ENCODE data around the gene LRRC59.
A peak's percentile ranks its signal among the peaks of the same experiment; 100 is the strongest.

Gene LRRC59

GRCh38 chr17:50380369-50381259, 16.7 kb downstream of the LRRC59 start:
- no peaks in the 10 kb centered on the region for H3K4me1 Mint-ChIP-seq (ENCODE audit: low read depth)
- H3K36me3 Mint-ChIP-seq (ENCODE audit: low read depth), result peaks cover 76% of the 10 kb centered on the region
- no peaks in the 10 kb centered on the region for H3K27me3 Mint-ChIP-seq
- no peak overlapping the region for H3K27ac Mint-ChIP-seq
- no peaks in the 10 kb centered on the region for H3K9me3 Mint-ChIP-seq
- no peak overlapping the region for H3K4me3 Mint-ChIP-seq

- Mint-ChIP-seq H3K27ac (peak overlapping the region; percentile 11), H3K27me3 (no peaks in the 10 kb centered on the region), H3K9me3 (no peaks in the 10 kb centered on the region), H3K36me3 (ENCODE audit: low read depth) (peaks cover 73% of the 10 kb centered on the region), H3K4me3 (no peak overlapping the region), H3K4me1 (ENCODE audit: low read depth) (no peaks in the 10 kb centered on the region)
These were observed 17.8 kb downstream of the LRRC59 start for GRCh38 chr17:50379351-50380132.

GRCh38 chr17:50375858-50376538, 21.3 kb downstream of the LRRC59 start:
- H3K4me3 Mint-ChIP-seq, result no peak overlapping the region
- peaks cover 28% of the 10 kb centered on the region for H3K4me1 Mint-ChIP-seq (ENCODE audit: low read depth)
- H3K36me3 Mint-ChIP-seq (ENCODE audit: low read depth), result peaks cover 67% of the 10 kb centered on the region
- H3K27ac Mint-ChIP-seq, result no peak overlapping the region
- no peaks in the 10 kb centered on the region for H3K27me3 Mint-ChIP-seq
- no peaks in the 10 kb centered on the region for H3K9me3 Mint-ChIP-seq

- no peaks in the 10 kb centered on the region for H3K9me3 Mint-ChIP-seq
- H3K36me3 Mint-ChIP-seq (ENCODE audit: low read depth), result peaks cover 63% of the 10 kb centered on the region
- peaks cover 32% of the 10 kb centered on the region for H3K4me1 Mint-ChIP-seq (ENCODE audit: low read depth)
- peak overlapping the region; percentile 99 for H3K4me3 Mint-ChIP-seq
- peak overlapping the region; percentile 100 for H3K27ac Mint-ChIP-seq
- no peaks in the 10 kb centered on the region for H3K27me3 Mint-ChIP-seq
These were observed 23.6 kb downstream of the LRRC59 start for GRCh38 chr17:50373705-50374104.

DNA sequence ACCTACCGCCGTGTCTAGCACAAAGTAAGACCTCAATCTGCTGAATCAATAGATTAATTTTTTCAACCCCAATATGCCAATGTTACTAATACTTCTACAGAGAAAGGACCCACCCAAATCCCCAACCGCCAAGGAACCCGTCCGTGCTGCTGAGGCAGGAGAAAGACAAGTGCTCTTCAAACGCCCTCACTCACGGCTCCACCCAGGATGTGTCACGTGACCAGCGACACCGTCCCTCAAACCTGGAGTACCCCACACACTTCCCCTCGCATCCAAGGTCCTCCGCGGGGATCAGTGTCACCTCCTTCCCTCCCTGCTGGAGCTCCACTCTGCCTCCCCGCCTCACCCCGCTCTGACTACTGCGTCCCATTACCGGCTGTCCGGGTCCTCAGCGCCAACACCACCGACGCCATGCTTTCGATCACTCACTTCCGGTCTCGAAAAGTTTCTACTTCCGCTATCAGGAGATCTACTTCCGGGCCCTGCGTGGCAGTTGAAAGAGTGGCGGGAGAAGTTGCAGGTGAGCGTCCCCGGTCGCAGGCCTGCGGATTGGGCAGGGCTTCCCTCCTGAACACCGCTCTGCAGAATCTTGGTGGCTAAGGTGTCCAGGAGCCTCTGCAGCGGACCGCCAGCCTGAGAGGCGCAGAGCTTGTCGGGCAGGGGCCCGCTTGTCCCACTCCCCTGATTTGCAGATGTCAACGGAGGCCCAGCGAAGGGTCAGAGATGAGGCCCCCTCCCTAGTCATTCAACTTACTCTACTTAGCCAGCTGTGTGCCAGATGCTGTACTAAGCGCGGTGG, 24.4 kb downstream of the LRRC59 start, which contains the start of the genes EME1 and MRPL27:
TSS of gene EME1 (plus strand) at position 472 of the 799 bp plus-strand sequence. CDS start 1,980 bp downstream, outside the sequence.
TSS of gene MRPL27 (minus strand) at position 427 of the 799 bp plus-strand sequence. CDS start at position 413, 14 bp downstream.
- Mint-ChIP-seq H3K27ac (peak within 1 kb of the TSS; percentile 100), H3K4me3 (peak within 1 kb of the TSS; percentile 99), H3K9me3 (no peaks in the 10 kb centered on the region), H3K4me1 (ENCODE audit: low read depth) (peaks cover 32% of the 10 kb centered on the region), H3K27me3 (no peaks in the 10 kb centered on the region), H3K36me3 (ENCODE audit: low read depth) (peaks cover 65% of the 10 kb centered on the region)

DNA sequence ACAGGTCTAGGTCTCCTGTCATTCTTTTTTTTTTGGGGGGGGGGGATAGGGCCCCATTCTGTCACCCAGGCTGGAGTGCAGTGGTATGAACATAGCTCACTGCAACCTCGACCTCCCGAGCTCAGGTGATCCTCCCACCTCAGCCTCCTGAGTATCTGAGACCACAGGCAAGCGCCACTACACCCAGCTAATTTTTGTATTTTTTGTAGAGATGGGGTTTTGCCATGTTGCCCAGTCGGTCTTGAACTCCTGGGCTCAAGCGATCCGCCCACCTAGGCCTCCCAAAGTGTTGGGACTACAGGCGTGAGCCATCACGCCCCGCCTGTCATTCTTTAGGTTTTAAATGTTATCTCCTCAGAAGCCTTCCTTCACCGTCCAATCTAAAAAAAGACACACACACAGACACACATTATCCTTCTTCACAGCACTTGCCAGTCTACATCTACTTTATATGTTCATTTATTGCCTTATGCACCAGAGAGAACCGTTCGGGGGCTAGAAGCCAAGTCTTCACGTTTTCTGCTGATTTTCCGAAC, 25.0 kb downstream of the LRRC59 start:
- H3K36me3 Mint-ChIP-seq (ENCODE audit: low read depth), result peaks cover 70% of the 10 kb centered on the region
- no peaks in the 10 kb centered on the region for H3K27me3 Mint-ChIP-seq
- H3K9me3 Mint-ChIP-seq, result no peaks in the 10 kb centered on the region
- peak overlapping the region; percentile 100 for H3K27ac Mint-ChIP-seq
- peak overlapping the region; percentile 99 for H3K4me3 Mint-ChIP-seq
- H3K4me1 Mint-ChIP-seq (ENCODE audit: low read depth), result peaks cover 32% of the 10 kb centered on the region

DNA sequence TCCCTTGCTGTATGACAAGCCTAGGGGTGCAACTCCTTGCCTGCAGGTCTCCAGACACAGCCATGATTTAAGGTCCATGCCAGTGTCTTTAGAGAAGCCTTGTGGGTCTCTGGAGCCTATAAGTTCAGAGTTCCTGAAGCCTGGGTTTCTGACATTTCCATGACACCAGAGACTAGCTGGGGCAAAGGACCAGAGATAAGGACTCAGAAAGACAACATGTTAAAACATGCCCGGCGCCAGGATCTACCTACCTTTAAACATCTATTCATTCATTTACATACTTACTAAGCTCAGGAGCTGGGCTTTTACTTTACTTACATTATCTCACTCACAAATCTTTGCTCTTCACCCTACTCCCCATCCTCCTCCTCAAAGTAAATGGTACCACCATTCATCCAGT, 25.8 kb downstream of the LRRC59 start:
- peaks cover 32% of the 10 kb centered on the region for H3K4me1 Mint-ChIP-seq (ENCODE audit: low read depth)
- peak overlapping the region; percentile 100 for H3K27ac Mint-ChIP-seq
- H3K4me3 Mint-ChIP-seq, result peak overlapping the region; percentile 99
- no peaks in the 10 kb centered on the region for H3K27me3 Mint-ChIP-seq
- H3K36me3 Mint-ChIP-seq (ENCODE audit: low read depth), result peaks cover 70% of the 10 kb centered on the region
- H3K9me3 Mint-ChIP-seq, result no peaks in the 10 kb centered on the region

DNA sequence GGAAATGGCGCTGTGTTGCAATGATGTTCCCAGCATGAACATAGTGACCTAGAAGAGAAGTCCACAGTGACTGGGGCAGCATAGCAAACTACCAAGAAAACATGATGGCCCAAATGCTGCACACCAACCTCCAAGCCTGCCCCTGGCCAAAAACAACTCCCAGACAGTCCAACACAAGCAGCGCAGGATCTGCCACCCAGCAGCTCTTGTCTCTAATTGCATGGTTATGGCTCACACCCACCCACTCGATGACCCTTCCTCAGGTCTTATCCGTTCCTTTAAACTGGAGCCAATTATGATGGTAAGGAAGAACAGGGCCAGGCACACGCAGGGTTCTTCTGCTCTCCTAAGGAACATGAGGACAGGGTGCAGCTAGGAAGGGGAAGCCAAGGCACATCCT, 27.3 kb downstream of the LRRC59 start:
- peaks cover 32% of the 10 kb centered on the region for H3K4me1 Mint-ChIP-seq (ENCODE audit: low read depth)
- no peak overlapping the region for H3K27ac Mint-ChIP-seq
- no peak overlapping the region for H3K4me3 Mint-ChIP-seq
- H3K36me3 Mint-ChIP-seq (ENCODE audit: low read depth), result peaks cover 63% of the 10 kb centered on the region
- no peaks in the 10 kb centered on the region for H3K27me3 Mint-ChIP-seq
- no peaks in the 10 kb centered on the region for H3K9me3 Mint-ChIP-seq

GRCh38 chr17:50367401-50367800, 29.9 kb downstream of the LRRC59 start:
- Mint-ChIP-seq H3K4me1 (ENCODE audit: low read depth) (peaks cover 18% of the 10 kb centered on the region), H3K4me3 (no peak overlapping the region), H3K27ac (no peak overlapping the region), H3K27me3 (no peaks in the 10 kb centered on the region), H3K9me3 (no peaks in the 10 kb centered on the region), H3K36me3 (ENCODE audit: low read depth) (peaks cover 48% of the 10 kb centered on the region)

DNA sequence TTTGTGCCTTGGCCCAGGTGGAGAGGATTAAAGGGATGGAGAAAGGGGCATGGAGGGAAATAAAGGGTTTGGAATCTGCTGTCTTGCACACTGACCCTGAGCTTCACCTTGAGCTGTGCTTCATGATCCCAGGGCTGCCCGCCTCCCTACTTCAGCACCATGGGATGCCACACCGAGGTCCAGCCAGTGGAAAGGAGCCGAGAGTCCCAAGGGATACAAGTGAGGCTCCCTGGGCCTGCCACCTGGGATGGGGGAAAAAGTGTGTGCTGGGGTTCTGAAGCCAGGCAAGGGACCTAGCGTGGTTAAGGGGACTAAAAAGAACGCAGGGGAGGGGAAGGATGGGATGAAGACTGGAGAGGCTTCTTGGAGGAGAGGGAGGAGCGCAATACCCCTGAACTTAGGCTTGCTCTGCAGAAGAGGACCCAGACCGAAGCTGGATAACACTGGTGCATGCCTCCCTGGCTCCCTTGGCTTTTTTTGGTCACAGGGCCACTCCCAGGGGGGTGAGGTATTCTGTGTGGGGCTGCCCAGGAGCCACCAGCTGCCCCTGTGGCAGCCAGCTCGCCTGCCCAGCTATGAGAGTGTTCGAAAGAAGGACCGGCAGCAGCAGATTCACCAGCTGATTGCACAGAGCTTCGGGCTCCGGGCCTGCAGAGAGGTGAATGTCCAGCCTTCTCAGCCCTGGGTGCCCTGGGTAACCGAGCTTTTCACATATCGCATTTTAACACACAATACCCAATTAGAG, 31.5 kb downstream of the LRRC59 start:
- Mint-ChIP-seq H3K27me3 (no peaks in the 10 kb centered on the region), H3K27ac (no peak overlapping the region), H3K4me3 (no peak overlapping the region), H3K36me3 (ENCODE audit: low read depth) (peaks cover 38% of the 10 kb centered on the region), H3K4me1 (ENCODE audit: low read depth) (peaks cover 13% of the 10 kb centered on the region), H3K9me3 (no peaks in the 10 kb centered on the region)

GRCh38 chr17:50365165-50365564, 32.2 kb downstream of the LRRC59 start:
- H3K27ac Mint-ChIP-seq, result no peak overlapping the region
- no peaks in the 10 kb centered on the region for H3K9me3 Mint-ChIP-seq
- peaks cover 8% of the 10 kb centered on the region for H3K4me1 Mint-ChIP-seq (ENCODE audit: low read depth)
- H3K4me3 Mint-ChIP-seq, result no peak overlapping the region
- H3K27me3 Mint-ChIP-seq, result no peaks in the 10 kb centered on the region
- peaks cover 34% of the 10 kb centered on the region for H3K36me3 Mint-ChIP-seq (ENCODE audit: low read depth)

- H3K9me3 Mint-ChIP-seq, result no peaks in the 10 kb centered on the region
- H3K27ac Mint-ChIP-seq, result no peak overlapping the region
- H3K36me3 Mint-ChIP-seq (ENCODE audit: low read depth), result peaks cover 29% of the 10 kb centered on the region
- H3K27me3 Mint-ChIP-seq, result no peaks in the 10 kb centered on the region
- H3K4me3 Mint-ChIP-seq, result no peak overlapping the region
- H3K4me1 Mint-ChIP-seq (ENCODE audit: low read depth), result peaks cover 8% of the 10 kb centered on the region
These were observed 32.6 kb downstream of the LRRC59 start for GRCh38 chr17:50364715-50365114.

- no peaks in the 10 kb centered on the region for H3K9me3 Mint-ChIP-seq
- H3K27ac Mint-ChIP-seq, result no peak overlapping the region
- peaks cover 11% of the 10 kb centered on the region for H3K4me1 Mint-ChIP-seq (ENCODE audit: low read depth)
- no peak overlapping the region for H3K4me3 Mint-ChIP-seq
- H3K27me3 Mint-ChIP-seq, result no peaks in the 10 kb centered on the region
- peaks cover 26% of the 10 kb centered on the region for H3K36me3 Mint-ChIP-seq (ENCODE audit: low read depth)
These were observed 33.3 kb downstream of the LRRC59 start for GRCh38 chr17:50364061-50364458.

Measured in stimulated activated naive CD8-positive, alpha-beta T cell treated with anti-CD3 and anti-CD28 coated beads, Interleukin-15, Interleukin-2, amounts not matched to agents 100 ng/mL and 50 ng/mL, for 24 hours (primary cell).